ENCODE measurements around the gene EFCAB6. TPM values are rescaled to one million over a fixed set of nuclear protein-coding genes. Genes with fewer than 3 reads are reported as not detected.

Gene EFCAB6
- total and polyA plus RNA-seq, 2 donors (not counting 3 experiments of a cell fraction or from before 2014, with no cell fraction given) = 0.07 to 0.31 TPM

DNA sequence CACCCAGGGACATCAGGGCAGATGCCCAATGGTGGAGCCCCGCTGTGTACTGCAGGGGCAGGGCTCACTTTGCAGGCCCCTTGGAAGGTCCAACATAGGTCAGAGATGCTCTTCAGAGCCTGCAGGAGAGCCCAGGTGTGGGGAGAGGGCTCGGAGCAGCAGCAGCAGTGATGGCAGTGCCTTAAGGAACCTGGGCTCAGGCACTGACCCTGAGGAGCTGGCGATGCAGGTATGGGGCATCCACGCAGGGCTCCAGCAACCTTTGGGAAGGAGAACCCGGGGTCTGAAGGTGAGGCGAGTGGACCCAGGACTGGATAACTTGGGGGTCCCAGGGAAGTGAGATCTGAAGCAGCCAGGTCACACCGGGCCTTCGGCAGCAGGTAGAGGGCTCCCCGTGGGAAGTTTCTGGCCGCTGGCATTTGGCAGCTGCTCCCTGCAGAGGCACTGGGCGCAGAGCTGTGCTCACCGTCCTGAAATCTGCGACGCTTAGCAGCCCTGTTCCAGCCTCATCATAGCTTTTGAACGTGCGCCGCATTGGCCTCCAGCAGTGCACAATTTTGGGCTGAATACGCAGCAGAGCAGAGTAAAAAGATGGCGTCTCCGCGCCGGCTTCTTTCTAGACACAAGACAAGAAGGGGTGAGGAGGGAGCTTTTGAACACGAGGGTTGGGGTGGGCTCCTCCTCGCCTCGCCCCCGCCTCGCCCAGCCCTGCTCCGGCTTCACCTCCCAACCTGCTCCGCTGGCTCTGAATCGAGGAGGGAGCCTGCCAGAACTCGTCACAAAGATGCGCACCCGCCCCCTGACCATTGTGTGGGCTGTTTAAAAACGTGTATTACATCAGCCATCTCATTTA lies 281.5 kb downstream of the EFCAB6 start:
- intact Hi-C loops (cut with micrococcal nuclease) = no loop called here
- Histone ChIP-seq H3K4me3 (replicated peaks in 1 of 3; ENCODE audit: insufficient read depth in 1 of 3, low read depth in 1 of 3, low read length in 3 of 3) (no peak overlapping the region), H3K27ac (ENCODE audit: insufficient read depth, low read depth, low read length) (no peak overlapping the region), H3K9me3 (replicated peaks; ENCODE audit: control insufficient read depth, insufficient read depth, low read length) (no peaks in the 10 kb centered on the region), H3K9me1 (replicated peaks; ENCODE audit: control insufficient read depth, extremely low read depth, insufficient read depth, low read length) (no peaks in the 10 kb centered on the region), H4K20me1 (replicated peaks; ENCODE audit: control insufficient read depth, extremely low read depth, insufficient read depth, low read length) (no peaks in the 10 kb centered on the region), H3K4me1 (ENCODE audit: control insufficient read depth, extremely low read depth, insufficient read depth, low read length) (no peaks in the 10 kb centered on the region), H3K9ac (replicated peaks; ENCODE audit: extremely low read depth, insufficient read depth, low read length) (no peak overlapping the region), H3K79me2 (ENCODE audit: control insufficient read depth, insufficient read depth, low read length) (no peaks in the 10 kb centered on the region), H3K36me3 (ENCODE audit: control insufficient read depth in 2 of 2, extremely low read depth in 1 of 2, insufficient read depth in 2 of 2, low read length in 2 of 2) (no peaks in the 10 kb centered on the region), H3K4me2 (ENCODE audit: insufficient read depth, low read length) (no peak overlapping the region), H3K27me3 (ENCODE audit: control insufficient read depth in 2 of 2, insufficient read depth in 2 of 2, low read length in 2 of 2) (no peaks in the 10 kb centered on the region), H2AFZ (ENCODE audit: low read depth, low read length) (no peak overlapping the region)
- BruUV-seq (replicated peaks) = no TSS peak
- FAIRE-seq = no peak
- dilution Hi-C loops (cut with MboI; ENCODE audit: extremely low pct_ligation_motif_present, low sequenced_read_pairs) = no loop called here
- CTCF ChIA-PET = no interaction called here
- TF ChIP-seq, protein P1, sequence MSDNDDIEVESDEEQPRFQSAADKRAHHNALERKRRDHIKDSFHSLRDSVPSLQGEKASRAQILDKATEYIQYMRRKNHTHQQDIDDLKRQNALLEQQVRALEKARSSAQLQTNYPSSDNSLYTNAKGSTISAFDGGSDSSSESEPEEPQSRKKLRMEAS (IDR thresholded peaks at IDR 0.05; ENCODE audit: insufficient read depth, insufficient read length) = no peak
- TF ChIP-seq POLR2AphosphoS5 (IDR thresholded peaks at IDR 0.05; ENCODE audit: insufficient read depth, low read depth, low read length) (no peak), FOS (IDR thresholded peaks at IDR 0.05; ENCODE audit: borderline replicate concordance, insufficient read depth, low read length) (no peak), EZH2 (IDR thresholded peaks at IDR 0.05; ENCODE audit: borderline replicate concordance, low read depth, low read length, severe bottlenecking) (no peak), POLR2A (IDR thresholded peaks at IDR 0.05; ENCODE audit: low read depth, low read length) (no peak), MYC (IDR thresholded peaks at IDR 0.05; ENCODE audit: low read depth, low read length) (no peak), JUN (IDR thresholded peaks at IDR 0.05; ENCODE audit: borderline replicate concordance, insufficient read depth, insufficient read length, low read depth) (no peak), GATA2 (IDR thresholded peaks at IDR 0.05; ENCODE audit: insufficient read depth, insufficient read length, low read depth, low read length) (no peak)
- TF ChIP-seq, protein P2, sequence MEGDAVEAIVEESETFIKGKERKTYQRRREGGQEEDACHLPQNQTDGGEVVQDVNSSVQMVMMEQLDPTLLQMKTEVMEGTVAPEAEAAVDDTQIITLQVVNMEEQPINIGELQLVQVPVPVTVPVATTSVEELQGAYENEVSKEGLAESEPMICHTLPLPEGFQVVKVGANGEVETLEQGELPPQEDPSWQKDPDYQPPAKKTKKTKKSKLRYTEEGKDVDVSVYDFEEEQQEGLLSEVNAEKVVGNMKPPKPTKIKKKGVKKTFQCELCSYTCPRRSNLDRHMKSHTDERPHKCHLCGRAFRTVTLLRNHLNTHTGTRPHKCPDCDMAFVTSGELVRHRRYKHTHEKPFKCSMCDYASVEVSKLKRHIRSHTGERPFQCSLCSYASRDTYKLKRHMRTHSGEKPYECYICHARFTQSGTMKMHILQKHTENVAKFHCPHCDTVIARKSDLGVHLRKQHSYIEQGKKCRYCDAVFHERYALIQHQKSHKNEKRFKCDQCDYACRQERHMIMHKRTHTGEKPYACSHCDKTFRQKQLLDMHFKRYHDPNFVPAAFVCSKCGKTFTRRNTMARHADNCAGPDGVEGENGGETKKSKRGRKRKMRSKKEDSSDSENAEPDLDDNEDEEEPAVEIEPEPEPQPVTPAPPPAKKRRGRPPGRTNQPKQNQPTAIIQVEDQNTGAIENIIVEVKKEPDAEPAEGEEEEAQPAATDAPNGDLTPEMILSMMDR (IDR thresholded peaks at IDR 0.05; ENCODE audit: extremely low read depth in 1 of 2, insufficient read depth in 1 of 2, low read depth in 1 of 2, low read length in 2 of 2) = no peak
- DNase-seq (ENCODE audit: low read depth, low spot score) = no peak
- POLR2A ChIA-PET = no interaction called here

Data from endothelial cell of umbilical vein (primary cell).